SIG-M5 treated with dmso at 0.1 percent for 504 hours (cell line): ENCODE measurements around the gene WDR77.

Source experiments
- DNase-seq: peaks from one replicate; lab custom pipeline; 2025; ENCODE audit not compliant: unreplicated experiment; lab: John Stamatoyannopoulos, UW

Gene WDR77

GRCh38 chr1:111448918-111449702 is at the start of gene WDR77, which contains the start of gene ATP5PB:
Gene WDR77 (minus strand): TSS chr1:111449256. CDS start chr1:111449169, 87 bp downstream.
Gene ATP5PB (plus strand): TSS chr1:111449464. CDS start chr1:111449542, 78 bp downstream.
- DNase-seq: peak; percentile 99

DNA sequence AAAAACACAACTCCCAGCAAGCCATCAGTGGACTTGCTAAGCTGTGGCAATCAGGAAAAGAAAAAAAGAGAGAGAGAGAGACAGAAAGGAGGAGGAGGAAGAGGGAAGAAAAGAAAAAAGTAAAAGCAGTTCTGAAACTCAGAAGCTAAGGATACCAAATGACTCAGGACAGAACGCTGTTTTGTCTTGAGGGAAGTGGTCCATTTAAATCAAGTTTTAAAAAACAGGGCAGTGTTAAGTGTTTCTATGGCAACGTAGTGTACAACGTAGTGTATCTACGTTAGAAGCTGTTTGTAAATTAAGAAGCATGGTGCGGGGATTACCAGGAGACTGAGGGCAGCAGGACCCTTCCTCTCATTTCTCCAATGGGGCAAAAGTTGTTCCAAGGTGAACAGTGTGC is 48.5 kb upstream of the WDR77 start:
- DNase-seq: peak; percentile 49

DNA sequence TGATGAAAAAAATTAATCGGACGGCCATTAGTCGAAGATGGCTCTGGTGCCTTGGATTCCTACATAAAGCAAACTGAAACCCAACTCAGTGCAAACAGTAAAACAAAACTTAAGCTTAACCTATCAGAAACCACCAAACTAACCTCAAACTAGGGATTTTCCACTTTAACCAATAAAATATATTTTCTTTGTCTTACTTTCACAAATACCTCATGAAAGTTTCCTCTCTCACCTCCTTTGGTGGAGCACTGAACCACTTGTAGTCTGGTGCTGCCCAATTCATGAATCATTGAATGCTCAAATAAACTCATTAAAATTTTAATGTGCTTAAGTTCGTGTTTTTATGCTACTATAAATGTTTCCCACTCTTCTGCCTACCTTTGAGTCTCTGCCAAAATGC is 47.3 kb upstream of the WDR77 start:
- DNase-seq: no peak

DNA sequence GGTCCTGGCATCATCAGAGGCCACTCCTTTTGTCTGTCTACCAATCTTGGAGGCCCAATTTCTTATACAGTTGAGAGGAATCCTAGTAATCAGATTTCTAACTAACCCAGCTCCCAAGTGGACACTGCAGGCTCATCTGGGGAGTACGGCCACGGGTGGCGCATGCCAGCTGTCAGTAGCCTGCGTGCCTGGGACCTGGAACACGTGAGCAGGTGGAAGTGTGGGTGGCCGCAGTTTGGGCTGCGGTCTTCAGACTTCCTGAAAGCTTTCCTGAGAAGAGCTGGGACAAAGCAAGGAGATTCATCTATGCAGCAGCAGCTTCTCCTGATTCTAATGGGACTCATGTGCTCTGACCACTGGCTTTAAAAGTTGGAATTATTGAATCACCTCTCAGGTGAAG is 42.0 kb upstream of the WDR77 start:
- DNase-seq: no peak

GRCh38 chr1:111490220-111490619 is 41.2 kb upstream of the WDR77 start:
- no peak for DNase-seq

DNA sequence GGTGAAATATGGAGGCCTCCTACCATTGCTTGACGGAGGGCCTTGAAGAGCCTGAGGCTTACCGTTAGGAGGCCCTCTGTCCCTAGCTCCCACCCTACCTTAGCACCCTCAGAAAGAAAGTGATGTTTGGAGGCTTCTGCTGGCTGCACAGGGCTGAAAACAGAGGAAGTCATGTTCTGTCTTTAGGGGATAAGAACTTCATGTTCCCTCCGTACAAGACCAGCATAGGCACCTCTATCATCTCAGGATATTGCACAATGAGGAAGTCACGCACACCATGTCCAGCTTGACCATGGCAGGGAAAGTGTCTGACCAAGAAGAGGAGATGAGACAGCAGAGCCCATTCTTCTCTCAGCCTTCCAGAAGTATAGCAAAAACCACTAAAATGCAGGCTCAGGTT is 40.5 kb upstream of the WDR77 start:
- DNase-seq: no peak

- DNase-seq: no peak
These were observed 39.6 kb upstream of the WDR77 start for GRCh38 chr1:111488669-111489068.

DNA sequence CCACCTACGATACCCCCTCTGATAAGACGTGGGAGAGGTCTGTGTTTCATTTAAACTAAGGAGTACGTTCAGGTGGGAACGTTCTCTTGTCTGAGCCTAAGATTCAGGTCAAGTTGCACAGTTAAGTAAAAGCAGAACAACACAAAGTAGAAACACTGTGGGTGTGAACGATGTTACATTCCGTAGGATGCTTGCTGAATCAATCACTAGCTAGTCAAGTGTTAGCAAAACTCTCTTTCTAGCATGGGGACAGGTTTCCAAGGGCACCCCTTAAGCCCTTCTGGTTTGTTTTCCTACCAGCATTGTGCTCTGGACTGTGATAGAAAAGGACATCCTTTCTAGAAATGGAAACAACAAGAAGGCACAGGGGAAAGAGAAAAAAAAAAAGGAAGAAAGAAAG is 38.1 kb upstream of the WDR77 start:
- no peak for DNase-seq

- no peak for DNase-seq
These were observed 37.4 kb upstream of the WDR77 start for GRCh38 chr1:111486431-111486830.

- DNase-seq: no peak
These were observed 35.5 kb upstream of the WDR77 start for GRCh38 chr1:111484391-111485026.

DNA sequence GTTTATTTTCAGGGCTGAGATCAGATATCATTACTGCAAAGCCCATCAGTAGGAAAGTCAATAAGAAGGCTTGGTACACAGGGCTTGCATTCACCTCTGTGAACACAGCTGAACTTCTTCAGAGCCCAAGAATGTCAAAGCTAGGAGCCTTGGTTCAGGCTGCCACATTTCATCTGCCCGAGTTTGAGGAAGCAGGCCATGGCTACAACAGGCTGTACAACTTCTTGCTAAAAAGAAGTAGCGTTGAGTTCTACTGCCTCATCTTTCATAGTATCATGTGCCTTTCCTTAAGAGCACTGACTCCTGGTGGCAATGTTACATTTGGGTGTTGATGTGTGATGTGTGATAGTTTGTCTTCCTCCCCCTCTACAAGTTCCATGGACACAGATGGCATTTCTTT is 34.8 kb upstream of the WDR77 start:
- DNase-seq: no peak

- DNase-seq: no peak
These were observed 34.1 kb upstream of the WDR77 start for GRCh38 chr1:111483166-111483565.

DNA sequence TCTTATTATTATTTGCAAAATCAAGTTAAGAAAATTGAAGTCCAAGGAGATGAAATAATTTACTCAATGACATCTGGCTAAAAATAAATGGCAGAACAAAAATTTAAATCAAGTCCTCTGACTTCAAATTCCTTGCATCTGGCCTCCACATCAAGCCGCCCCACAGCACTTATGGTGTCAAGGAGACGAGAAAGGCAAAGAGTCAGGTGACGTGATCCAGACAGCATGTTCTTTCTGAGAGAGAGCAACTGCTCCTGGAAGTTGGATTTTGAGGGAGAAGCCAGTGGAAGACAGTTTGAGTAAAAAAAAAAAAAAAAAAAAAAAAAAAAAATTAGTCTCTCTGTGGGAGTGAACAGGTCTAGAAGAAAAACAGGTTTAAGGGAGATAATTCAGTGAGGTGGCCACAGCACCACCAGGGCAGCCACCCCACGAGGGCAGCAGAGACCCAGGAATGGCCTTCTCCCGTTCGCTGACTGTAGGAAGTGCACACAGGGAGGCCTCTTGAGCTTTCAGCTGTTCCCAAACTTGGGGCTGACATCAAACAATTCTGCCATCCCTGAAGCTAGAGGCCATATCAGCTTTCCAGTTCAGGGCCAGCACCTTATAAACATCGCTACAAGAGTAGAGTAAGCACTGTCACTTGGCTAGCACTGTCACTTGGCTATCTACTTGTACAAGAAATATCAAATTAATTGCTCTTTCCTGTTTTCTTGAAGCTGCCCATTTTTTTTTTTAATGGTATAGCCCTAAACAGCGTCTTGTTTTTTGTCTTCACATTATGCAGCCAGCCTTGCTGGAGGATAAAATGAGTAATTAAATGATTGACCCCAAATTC is 32.5 kb upstream of the WDR77 start:
- peak; percentile 69 for DNase-seq

GRCh38 chr1:111480674-111481073 is 31.6 kb upstream of the WDR77 start:
- DNase-seq: peak; percentile 47

DNA sequence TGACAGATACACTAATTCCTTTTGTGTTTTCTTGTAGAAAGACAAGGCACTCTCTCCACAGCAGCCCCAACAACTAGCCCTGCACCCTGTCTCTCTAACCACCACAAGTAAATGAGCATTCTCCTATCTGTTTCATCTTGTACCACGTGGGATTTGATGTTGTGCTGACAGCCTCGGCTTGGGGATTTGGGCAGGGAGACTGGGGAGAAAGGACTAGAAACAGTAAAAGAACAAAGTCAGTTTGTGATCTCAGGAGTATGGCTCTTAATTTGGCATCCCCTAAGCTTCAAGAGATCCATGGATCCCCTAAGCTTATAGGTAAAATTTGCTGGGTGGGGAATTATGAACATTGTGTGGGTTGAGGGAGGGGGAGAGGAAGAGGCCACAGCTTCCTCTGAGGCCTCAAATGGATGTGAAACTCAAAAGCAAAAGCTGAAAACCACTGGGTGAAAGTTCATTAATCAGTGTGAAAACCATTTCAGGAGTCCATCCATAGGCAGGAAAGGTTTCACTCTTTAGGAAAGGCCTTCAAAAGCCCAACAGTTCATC is 27.8 kb upstream of the WDR77 start:
- DNase-seq: peak; percentile 36

DNA sequence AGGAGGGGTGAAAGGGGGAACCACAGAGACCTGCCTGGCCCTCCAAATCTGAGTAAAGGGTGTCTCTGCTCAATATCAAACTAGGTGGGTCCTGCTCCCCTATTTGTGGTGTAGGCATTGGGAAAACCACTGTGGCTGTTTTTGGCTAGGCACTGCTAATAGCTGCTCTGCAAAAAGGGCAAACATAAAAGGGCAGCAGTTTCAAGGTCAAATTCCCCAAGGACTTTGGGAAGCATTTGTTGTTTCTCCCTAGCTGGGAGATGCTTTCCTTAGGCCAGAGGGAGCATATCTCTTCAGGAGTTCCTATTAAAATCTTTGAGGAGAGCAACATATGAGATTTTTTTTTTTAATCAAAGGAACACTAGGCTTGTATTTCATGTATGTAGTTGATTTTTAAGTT is 27.2 kb upstream of the WDR77 start:
- no peak for DNase-seq

GRCh38 chr1:111475701-111476100 is 26.6 kb upstream of the WDR77 start:
- no peak for DNase-seq

- no peak for DNase-seq
These were observed 25.5 kb upstream of the WDR77 start for GRCh38 chr1:111474521-111474920.

GRCh38 chr1:111474106-111474505 is 25.1 kb upstream of the WDR77 start:
- no peak for DNase-seq

DNA sequence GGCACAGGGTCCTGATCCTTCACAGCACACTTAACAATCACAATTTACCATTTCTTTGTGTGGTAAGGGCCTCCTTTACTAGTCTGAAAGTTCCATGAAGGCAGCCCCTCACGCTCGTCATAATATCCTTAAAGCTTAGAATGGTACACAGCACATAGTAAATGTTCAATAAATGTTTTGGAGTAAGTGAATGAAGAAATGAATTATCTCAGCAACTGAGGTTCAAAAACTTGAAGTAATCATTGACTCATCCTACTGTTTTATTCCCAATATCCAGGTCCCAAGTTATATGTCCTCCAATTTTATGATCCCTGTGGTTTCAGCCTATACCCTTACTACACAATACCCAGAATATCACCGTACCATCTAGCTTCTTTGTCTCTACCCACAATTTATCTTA is 22.5 kb upstream of the WDR77 start:
- DNase-seq: no peak

DNA sequence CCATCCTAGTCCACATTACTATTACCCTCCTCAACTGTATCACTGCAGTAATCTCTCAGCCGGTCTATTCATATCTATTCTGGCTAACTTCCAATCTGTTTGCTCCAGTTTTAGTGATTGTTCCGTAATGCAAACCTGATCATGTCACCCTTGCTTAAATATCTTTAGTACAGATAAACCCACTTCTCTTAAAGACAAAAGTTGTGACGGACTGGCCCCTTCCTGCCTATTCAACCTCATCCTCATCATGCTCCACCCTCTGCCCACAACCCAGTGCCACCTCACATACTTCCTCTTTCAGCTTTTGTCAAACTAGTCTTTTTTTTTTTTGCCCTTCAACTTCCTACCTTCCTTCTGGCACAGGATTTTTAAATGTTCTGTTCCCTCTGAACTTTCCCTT is 22.0 kb upstream of the WDR77 start:
- DNase-seq: peak; percentile 98
